T-helper 17 cell (primary cell): ENCODE data around the gene XCR1. TPM values are rescaled to one million over a fixed set of nuclear protein-coding genes. Genes with fewer than 3 reads are reported as not detected.

Experiments used
- ATAC-seq: fragments of 150-1000 bp; cut with Tn5 transposase; 2 replicates; pipeline ENCODE4 v1.10.0; 2021; ENCODE audit warnings: mild to moderate bottlenecking, moderate library complexity
- DNase-seq, 3 donors: peaks; one replicate each; pipeline versions ENCODE4 v3.0.0 to v3.0.0-alpha.2; 2020 to 2021
- H3K9me3 ChIP-seq: one replicate; pipeline ENCODE4 v1.7.0; 2013; ENCODE audit warnings: low read length, mild to moderate bottlenecking; ENCODE audit not compliant: control insufficient read depth, poor library complexity, severe bottlenecking
- H3K27ac Mint-ChIP-seq: one replicate; pipeline ENCODE4 v1.8.0; 2022; ENCODE audit warnings: mild to moderate bottlenecking, moderate library complexity, mixed read lengths
- H3K27me3 Mint-ChIP-seq: one replicate; pipeline ENCODE4 v1.8.0; 2022; ENCODE audit warnings: mixed read lengths
- H3K36me3 Mint-ChIP-seq: one replicate; pipeline ENCODE4 v1.8.0; 2022; ENCODE audit warnings: low read depth, mixed read lengths
- H3K4me1 Mint-ChIP-seq: one replicate; pipeline ENCODE4 v1.8.0; 2022; ENCODE audit warnings: mild to moderate bottlenecking, mixed read lengths
- H3K4me3 Mint-ChIP-seq: one replicate; pipeline ENCODE4 v1.8.0; 2022; ENCODE audit warnings: mild to moderate bottlenecking, moderate library complexity, mixed read lengths
- total RNA-seq, 4 donors: library from RNA in 2 of 4; stranded (reverse) in 2 of 4; gene quantifications; one replicate each; pipeline ENCODE4 v1.2.3 and lab custom pipeline; 2022 to 2026

XCR1 gene
- total RNA-seq, 2 donors from 2014 or later, result 0.08 TPM; not detected in 1

DNA sequence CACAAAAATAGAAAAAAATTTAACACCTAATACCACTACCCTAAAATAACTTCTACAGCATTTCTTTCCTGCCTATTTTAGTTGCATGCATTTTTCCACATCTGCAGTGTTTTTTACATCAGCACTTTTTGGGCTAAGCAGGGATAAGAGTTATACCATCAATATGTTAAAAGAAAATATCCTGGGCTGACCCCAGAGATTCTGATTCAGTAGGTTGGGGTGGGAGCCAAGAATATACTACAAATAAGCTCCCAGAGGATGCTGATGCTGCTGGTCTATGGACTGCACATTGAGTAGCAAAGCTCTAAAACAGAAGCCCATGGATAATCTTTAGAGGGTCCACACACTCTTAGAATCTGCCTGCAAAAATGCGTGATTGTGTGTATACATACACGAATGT lies 46.5 kb downstream of the XCR1 start:
- ATAC-seq (no peak), DNase-seq (no peak)
- peaks cover 2% of the 10 kb centered on the region for H3K36me3 Mint-ChIP-seq
- H3K27ac Mint-ChIP-seq, result peak overlapping the region; percentile 77
- no peak overlapping the region for H3K4me3 Mint-ChIP-seq
- H3K9me3 ChIP-seq, result no peaks in the 10 kb centered on the region
- peaks cover 38% of the 10 kb centered on the region for H3K4me1 Mint-ChIP-seq
- no peaks in the 10 kb centered on the region for H3K27me3 Mint-ChIP-seq

- Mint-ChIP-seq H3K36me3 (peaks cover 2% of the 10 kb centered on the region), H3K4me3 (no peak overlapping the region)
Measured at GRCh38 chr3:45980229-45980813, 47.0 kb downstream of the XCR1 start.

GRCh38 chr3:45979378-45979777 lies 47.9 kb downstream of the XCR1 start:
- Mint-ChIP-seq H3K4me1 (peaks cover 49% of the 10 kb centered on the region), H3K27me3 (no peaks in the 10 kb centered on the region), H3K4me3 (no peak overlapping the region), H3K36me3 (peaks cover 2% of the 10 kb centered on the region), H3K27ac (peak overlapping the region; percentile 92)
- H3K9me3 ChIP-seq, result no peaks in the 10 kb centered on the region
- ATAC-seq (no peak), DNase-seq (no peak)

More at GRCh38 chr3:45980229-45980813, 47.0 kb downstream of the XCR1 start:
- Mint-ChIP-seq H3K4me1 (peaks cover 43% of the 10 kb centered on the region), H3K27me3 (no peaks in the 10 kb centered on the region), H3K27ac (peak overlapping the region; percentile 92)
- no peak for DNase-seq
- no peak for ATAC-seq
- H3K9me3 ChIP-seq, result no peaks in the 10 kb centered on the region

DNA sequence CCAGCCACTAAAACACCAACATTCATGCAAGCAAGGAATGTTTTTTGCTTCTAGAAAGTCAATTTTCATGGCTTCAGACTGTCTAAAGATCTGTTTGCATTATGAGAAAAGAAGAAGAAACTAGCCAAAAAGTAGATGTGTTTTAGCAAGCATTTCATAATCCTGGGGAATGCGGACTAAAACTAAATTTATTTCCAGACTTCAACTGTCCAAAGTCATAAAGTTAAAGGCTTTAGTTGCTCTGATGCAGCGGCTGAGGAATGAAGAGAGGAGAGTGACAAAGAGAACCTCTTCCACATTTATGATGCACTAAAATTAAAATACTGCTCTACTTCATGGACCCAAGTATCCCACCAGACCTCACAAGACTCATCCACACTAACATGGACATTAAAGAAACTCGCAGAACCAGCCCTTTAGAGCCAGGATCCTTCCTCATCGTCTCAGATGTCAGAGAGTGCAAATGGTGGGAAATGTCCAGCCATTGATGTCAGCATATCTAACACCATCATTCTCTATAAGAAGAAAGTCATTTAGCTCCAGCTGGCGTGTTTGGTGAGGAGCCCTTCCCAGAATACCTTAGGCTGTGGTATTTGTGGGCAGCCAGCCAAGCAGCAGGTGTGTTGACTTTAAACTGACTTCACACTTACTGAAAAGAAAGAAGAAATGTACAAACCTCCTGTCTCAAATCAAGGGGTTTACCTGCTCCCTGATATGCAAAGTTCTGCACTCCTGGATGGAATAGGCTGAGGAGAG lies 49.1 kb downstream of the XCR1 start:
- no peaks in the 10 kb centered on the region for H3K9me3 ChIP-seq
- Mint-ChIP-seq H3K36me3 (peaks cover 2% of the 10 kb centered on the region), H3K4me3 (peak overlapping the region; percentile 28), H3K27me3 (no peaks in the 10 kb centered on the region), H3K27ac (peak overlapping the region; percentile 92), H3K4me1 (peaks cover 52% of the 10 kb centered on the region)
- DNase-seq, result no peak
- peak; percentile 22 for ATAC-seq

DNA sequence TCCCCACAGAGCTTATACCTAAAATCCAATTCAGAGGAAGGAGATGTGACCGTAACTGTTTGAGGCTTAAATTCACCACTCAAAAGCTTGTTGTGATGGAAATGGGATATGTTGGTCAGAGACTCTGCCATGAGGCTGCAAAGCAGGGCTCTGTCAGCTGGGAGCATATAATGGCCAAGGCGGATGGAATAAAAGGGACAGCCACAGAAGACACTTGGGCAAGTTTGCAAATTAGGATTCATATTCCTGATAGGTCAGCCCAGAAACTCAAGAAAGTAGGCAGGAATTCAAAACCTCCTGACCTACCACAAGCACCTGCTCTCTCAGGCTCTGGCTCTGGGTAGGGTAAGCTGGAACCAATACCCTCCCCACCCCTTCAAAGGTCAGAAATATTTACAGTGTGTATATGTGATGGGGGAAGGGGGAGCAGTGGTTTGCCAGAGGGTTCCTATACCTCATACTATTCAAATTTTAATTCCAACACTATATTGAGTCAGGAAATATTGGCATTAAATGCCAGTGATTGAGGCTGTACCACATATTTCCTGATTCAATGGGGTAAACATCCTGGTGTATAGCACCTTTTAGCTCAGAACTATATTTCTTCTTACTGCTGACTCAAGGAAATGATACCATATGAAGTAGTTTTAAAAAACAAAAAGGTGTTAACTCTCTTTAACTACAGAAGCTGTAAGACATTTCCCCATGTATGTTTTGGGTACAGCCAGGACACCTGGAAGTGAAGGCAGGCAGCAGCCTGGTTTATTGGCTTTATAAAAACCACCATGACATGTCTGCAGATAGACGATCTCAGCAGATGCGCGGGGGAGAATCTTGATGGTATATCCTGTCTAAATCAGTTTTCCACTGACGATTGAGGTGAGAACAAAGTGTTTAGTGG lies 50.8 kb downstream of the XCR1 start:
- no peak for DNase-seq
- no peaks in the 10 kb centered on the region for H3K9me3 ChIP-seq
- H3K4me3 Mint-ChIP-seq, result peak overlapping the region; percentile 64
- no peaks in the 10 kb centered on the region for H3K27me3 Mint-ChIP-seq
- peaks cover 56% of the 10 kb centered on the region for H3K4me1 Mint-ChIP-seq
- peak; percentile 72 for ATAC-seq
- peak overlapping the region; percentile 92 for H3K27ac Mint-ChIP-seq
- peaks cover 2% of the 10 kb centered on the region for H3K36me3 Mint-ChIP-seq

- Mint-ChIP-seq H3K4me3 (peak overlapping the region; percentile 56), H3K36me3 (peaks cover 2% of the 10 kb centered on the region), H3K4me1 (peaks cover 51% of the 10 kb centered on the region), H3K27me3 (no peaks in the 10 kb centered on the region), H3K27ac (peak overlapping the region; percentile 92)
- H3K9me3 ChIP-seq, result no peaks in the 10 kb centered on the region
- no peak for DNase-seq
- ATAC-seq, result no peak
Measured at GRCh38 chr3:45975686-45976085, 51.6 kb downstream of the XCR1 start.

- H3K9me3 ChIP-seq, result no peaks in the 10 kb centered on the region
- DNase-seq (no peak), ATAC-seq (no peak)
- peaks cover 53% of the 10 kb centered on the region for H3K4me1 Mint-ChIP-seq
- no peak overlapping the region for H3K4me3 Mint-ChIP-seq
- H3K27me3 Mint-ChIP-seq, result no peaks in the 10 kb centered on the region
- H3K36me3 Mint-ChIP-seq, result peaks cover 2% of the 10 kb centered on the region
- peak overlapping the region; percentile 92 for H3K27ac Mint-ChIP-seq
Measured at GRCh38 chr3:45974686-45975085, 52.6 kb downstream of the XCR1 start.

DNA sequence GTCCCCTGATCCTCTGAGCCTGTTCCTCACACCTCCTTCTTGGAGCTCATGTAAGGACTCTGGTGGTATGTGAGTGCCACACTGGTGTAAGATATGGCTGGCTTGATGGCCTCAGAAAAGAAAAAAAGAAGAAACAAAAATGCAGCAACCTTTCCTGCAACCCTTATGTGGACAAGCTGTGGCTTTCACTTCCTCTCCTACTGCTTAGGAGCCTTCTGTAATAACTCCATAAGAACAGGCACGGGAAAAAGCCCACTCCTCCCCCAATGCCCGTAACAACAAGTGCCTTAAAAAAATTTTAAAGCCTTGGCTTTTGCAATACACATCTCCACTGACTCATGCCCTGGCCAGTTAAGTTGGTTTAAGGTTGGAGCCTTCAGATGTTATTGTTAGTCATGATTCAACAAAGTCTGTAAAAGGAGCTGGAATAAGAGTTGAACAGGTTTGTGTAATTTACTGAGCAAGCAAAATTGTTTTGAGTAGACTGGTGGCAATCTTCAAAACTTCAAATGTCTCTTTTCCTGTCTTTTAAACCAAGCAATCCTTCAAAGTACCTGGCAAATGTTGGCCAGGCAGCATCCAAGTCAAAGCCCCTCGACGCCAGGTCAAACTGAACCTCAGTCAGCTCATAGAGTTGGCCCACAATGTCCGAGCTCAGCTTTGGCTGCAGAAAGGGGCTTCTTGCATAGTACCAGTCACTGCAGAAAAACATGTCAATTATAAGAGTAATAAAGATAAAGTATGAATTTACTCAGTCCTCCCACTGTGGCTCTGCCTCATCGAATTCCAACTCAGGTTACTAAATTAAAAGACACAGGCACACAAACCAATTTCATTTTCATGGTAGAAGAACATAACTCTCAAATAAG lies 54.5 kb downstream of the XCR1 start:
- Mint-ChIP-seq H3K27me3 (no peaks in the 10 kb centered on the region), H3K4me1 (peaks cover 46% of the 10 kb centered on the region), H3K27ac (peak overlapping the region; percentile 88), H3K36me3 (peaks cover 3% of the 10 kb centered on the region), H3K4me3 (no peak overlapping the region)
- no peak for ATAC-seq
- DNase-seq, result no peak
- no peaks in the 10 kb centered on the region for H3K9me3 ChIP-seq

- Mint-ChIP-seq H3K27ac (no peak overlapping the region), H3K4me1 (peaks cover 45% of the 10 kb centered on the region), H3K4me3 (no peak overlapping the region), H3K27me3 (no peaks in the 10 kb centered on the region), H3K36me3 (peaks cover 3% of the 10 kb centered on the region)
- H3K9me3 ChIP-seq, result no peaks in the 10 kb centered on the region
- DNase-seq (no peak), ATAC-seq (no peak)
Measured at GRCh38 chr3:45969953-45970352, 57.3 kb downstream of the XCR1 start.

DNA sequence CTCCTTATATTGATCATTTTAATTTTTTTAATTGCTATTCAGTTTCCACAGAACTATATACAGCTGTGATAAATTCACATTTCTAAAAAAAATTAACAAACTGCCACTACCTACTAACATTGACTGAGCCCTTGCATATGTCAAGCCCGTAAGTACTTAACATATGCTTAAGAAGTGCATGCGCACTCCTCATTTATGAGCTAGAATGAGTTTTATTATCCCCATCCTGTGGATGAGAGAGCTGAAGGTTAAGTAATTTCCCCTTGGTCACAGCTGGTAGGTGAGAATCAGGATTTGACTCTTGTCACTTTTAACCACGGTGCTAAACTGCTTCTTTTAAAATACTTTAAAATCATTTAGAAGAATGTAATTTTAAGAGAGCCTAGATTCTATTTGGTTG lies 58.2 kb downstream of the XCR1 start:
- H3K9me3 ChIP-seq, result no peaks in the 10 kb centered on the region
- Mint-ChIP-seq H3K27me3 (no peaks in the 10 kb centered on the region), H3K4me3 (no peak overlapping the region), H3K4me1 (peaks cover 44% of the 10 kb centered on the region), H3K36me3 (peaks cover 3% of the 10 kb centered on the region), H3K27ac (no peak overlapping the region)
- DNase-seq (no peak), ATAC-seq (no peak)

DNA sequence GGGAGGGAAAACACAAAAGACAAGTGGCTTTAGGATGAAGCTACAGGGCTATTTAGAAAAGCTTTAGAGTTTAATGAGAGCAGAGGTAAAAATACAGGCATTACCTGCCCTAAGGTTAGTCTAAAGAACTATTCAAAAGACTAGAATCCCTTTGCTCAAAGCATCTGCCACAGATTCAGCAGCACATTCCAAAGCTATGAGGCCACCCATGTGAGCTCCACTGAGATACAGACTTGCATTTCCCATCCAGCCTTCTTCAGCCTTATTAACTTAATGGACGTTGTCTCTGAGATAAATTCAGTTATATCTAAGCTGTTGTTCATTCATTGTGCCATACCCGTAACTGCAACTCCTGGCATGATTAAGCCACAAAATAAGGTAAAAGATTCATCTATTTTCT lies 58.6 kb downstream of the XCR1 start:
- Mint-ChIP-seq H3K27ac (peak overlapping the region; percentile 91), H3K27me3 (no peaks in the 10 kb centered on the region), H3K4me3 (no peak overlapping the region), H3K36me3 (peaks cover 3% of the 10 kb centered on the region), H3K4me1 (peaks cover 47% of the 10 kb centered on the region)
- DNase-seq (no peak), ATAC-seq (no peak)
- H3K9me3 ChIP-seq, result no peaks in the 10 kb centered on the region

DNA sequence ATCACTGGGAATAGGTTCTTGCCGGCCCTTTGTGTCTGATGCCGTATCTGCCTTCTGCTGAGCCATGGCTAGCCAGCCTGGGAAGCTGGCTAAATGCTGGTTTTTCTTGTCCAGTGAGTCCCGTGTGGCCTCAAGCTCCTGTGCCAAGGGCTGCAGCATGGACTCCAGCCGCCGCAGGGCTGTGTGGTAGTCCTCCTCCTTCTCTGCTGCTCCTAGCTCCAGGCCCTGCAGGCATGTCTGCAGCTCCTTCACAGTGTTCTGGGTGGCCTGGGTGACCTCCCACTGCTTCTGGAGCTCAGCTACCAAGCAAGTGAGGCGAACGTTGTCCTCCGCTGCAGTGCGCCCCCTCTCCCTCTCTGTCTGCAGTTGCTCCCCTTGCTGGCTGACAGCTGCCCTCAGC lies 59.1 kb downstream of the XCR1 start:
- ATAC-seq (no peak), DNase-seq (no peak)
- H3K4me1 Mint-ChIP-seq, result peaks cover 49% of the 10 kb centered on the region
- H3K4me3 Mint-ChIP-seq, result peak overlapping the region; percentile 72
- peaks cover 5% of the 10 kb centered on the region for H3K36me3 Mint-ChIP-seq
- H3K27ac Mint-ChIP-seq, result peak overlapping the region; percentile 91
- H3K27me3 Mint-ChIP-seq, result no peaks in the 10 kb centered on the region
- H3K9me3 ChIP-seq, result no peaks in the 10 kb centered on the region
